K562 (cell line): Measurements from ENCODE around the gene MPPED1. TPM values are rescaled to one million over a fixed set of nuclear protein-coding genes. Genes with fewer than 3 reads are reported as not detected.

Experiments used
- DLX4 ChIP-seq: fragments of 250-450 bp; sonication (Bioruptor Pico); IDR thresholded peaks from 2 replicates; pipeline ENCODE4 v1.6.1; 2021; ENCODE audit warnings: mild to moderate bottlenecking
- FIP1L1 ChIP-seq: fragments of 200-400 bp; formaldehyde crosslinking; IDR thresholded peaks from 2 replicates; pipeline ENCODE4 v1.6.1; 2018; ENCODE audit warnings: mild to moderate bottlenecking, low read depth, low read length; ENCODE audit not compliant: poor library complexity, severe bottlenecking
- MED1 ChIP-seq: sonication (generic); formaldehyde crosslinking; IDR thresholded peaks from 2 replicates; pipeline ENCODE4 v1.8.1; 2023; ENCODE audit warnings: missing genetic modification reagents, borderline replicate concordance
- MYBL2 ChIP-seq, 2 experiments: fragments of 450-650 bp in 1 of 2; sonication (generic) in 1 of 2; formaldehyde crosslinking in 1 of 2; IDR thresholded peaks; 2 replicates each; pipeline versions ENCODE4 v1.6.1 to v1.8.1; 2017 to 2022; ENCODE audit warnings: borderline replicate concordance in 1 of 2, inconsistent platforms in 1 of 2, low read depth in 1 of 2, mild to moderate bottlenecking in 1 of 2, missing genetic modification reagents in 1 of 2, moderate library complexity in 1 of 2
- OTX1 ChIP-seq: fragments of 450-650 bp; formaldehyde crosslinking; IDR thresholded peaks from 2 replicates; pipeline ENCODE4 v1.4.0; 2022; ENCODE audit warnings: mild to moderate bottlenecking
- REST ChIP-seq, 2 experiments: fragments of 450-650 bp; formaldehyde crosslinking in 1 of 2; IDR thresholded peaks; 2 replicates each; pipeline versions ENCODE4 v1.4.0 to v1.6.1; 2014 to 2020; ENCODE audit warnings: mild to moderate bottlenecking in 2 of 2, borderline replicate concordance in 1 of 2, low read depth in 1 of 2
- TAF9B ChIP-seq: fragments of 450-650 bp; IDR thresholded peaks from 2 replicates; pipeline ENCODE4 v1.6.1; 2018; ENCODE audit warnings: mild to moderate bottlenecking; ENCODE audit not compliant: partially characterized antibody
- TFAP4 ChIP-seq: sonication (generic); formaldehyde crosslinking; IDR thresholded peaks from 2 replicates; pipeline ENCODE4 v1.8.0; 2022; ENCODE audit warnings: missing genetic modification reagents, mild to moderate bottlenecking, moderate library complexity, borderline replicate concordance
- polyA plus RNA-seq, 8 experiments: library from polyadenylated mRNA; depleted of rRNA in 4 of 8; stranded (reverse) in 5 of 8; unstranded in 3 of 8; fragments of >200 nt; fragmentation: Nextera tagmentation in 2 of 8; fragmentation: Illumina TruSeq in 1 of 8; extraction: Ambion mirVana in 2 of 8; extraction: Trizol in 1 of 8; gene quantifications; 2 replicates each; pipeline versions ENCODE4 v1.2.1 to v1.2.3, GENCODE V29; 2011 to 2014; ENCODE audit warnings: inconsistent platforms in 1 of 8, missing spikeins in 1 of 8
- total RNA-seq, 7 experiments: library from RNA; depleted of rRNA in 6 of 7; stranded (reverse); fragments of >200 nt in 6 of 7; fragmentation: Illumina TruSeq in 2 of 7; extraction: Trizol in 2 of 7; gene quantifications; 2 replicates each; pipeline versions ENCODE4 v1.2.1 to v1.2.3, GENCODE V29; 2011 to 2021; ENCODE audit warnings: low replicate concordance in 1 of 7

MPPED1 gene
- total and polyA plus RNA-seq, 9 of the 15 experiments (the other 6 are each of a cell fraction or from before 2014, with no cell fraction given): not detected

- TF ChIP-seq REST (IDR thresholded peaks at IDR 0.05; ENCODE audit: borderline replicate concordance): no peak
- TF ChIP-seq REST (CRISPR knock-in tag; IDR thresholded peaks at IDR 0.05; ENCODE audit: low read depth): no peak
- no peak for TF ChIP-seq MED1 (CRISPR knock-in tag)
- no peak for TF ChIP-seq DLX4 (CRISPR knock-in tag)
- no peak for TF ChIP-seq TFAP4 (CRISPR knock-in tag)
- no peak for TF ChIP-seq MYBL2 (IDR thresholded peaks at IDR 0.05; ENCODE audit: low read depth)
- no peak for TF ChIP-seq MYBL2 (CRISPR knock-in tag; IDR thresholded peaks at IDR 0.05; ENCODE audit: borderline replicate concordance)
- no peak for TF ChIP-seq FIP1L1
- TF ChIP-seq OTX1: no peak
- no peak for TF ChIP-seq TAF9B
Observed at GRCh38 chr22:43500792-43501785, 89.3 kb downstream of the MPPED1 start (continued).
